C4-2B (cell line): ENCODE data around the gene TOMM70.

Source experiments
- H3K27ac ChIP-seq: fragments of 450-650 bp; 2 replicates; pipeline ENCODE4 v1.5.1; 2017
- ZFX ChIP-seq: fragments of 450-650 bp; IDR thresholded peaks from 2 replicates; pipeline ENCODE4 v1.6.1; 2017
- TF ChIP-seq, protein P1 (sequence below): fragments of 450-650 bp; conservative IDR thresholded peaks from 2 replicates; pipeline ENCODE4 v1.5.1; 2017; ENCODE audit warnings: mild to moderate bottlenecking

Gene TOMM70

DNA sequence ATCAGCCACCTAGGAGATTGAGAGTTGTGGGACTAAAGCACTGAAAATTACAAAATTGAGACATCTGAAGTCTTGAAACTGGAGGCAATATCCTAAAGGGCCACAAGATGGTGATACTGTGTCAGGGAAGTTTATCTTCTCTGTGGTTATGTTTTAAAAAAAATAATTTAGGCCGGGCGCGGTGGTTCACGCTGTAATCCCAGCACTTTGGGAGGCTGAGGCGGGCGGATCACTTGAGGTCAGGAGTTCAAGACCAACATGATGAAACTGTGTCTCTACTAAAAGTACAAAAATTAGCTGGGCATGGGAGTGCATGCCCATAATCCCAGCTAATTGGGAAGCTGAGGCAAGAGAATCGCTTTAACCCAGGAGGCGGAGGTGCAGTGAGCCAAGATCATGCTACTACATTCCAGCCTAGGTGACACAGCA is 84.2 kb downstream of the TOMM70 start:
- no peak overlapping the region for H3K27ac ChIP-seq
- TF ChIP-seq, protein P1, sequence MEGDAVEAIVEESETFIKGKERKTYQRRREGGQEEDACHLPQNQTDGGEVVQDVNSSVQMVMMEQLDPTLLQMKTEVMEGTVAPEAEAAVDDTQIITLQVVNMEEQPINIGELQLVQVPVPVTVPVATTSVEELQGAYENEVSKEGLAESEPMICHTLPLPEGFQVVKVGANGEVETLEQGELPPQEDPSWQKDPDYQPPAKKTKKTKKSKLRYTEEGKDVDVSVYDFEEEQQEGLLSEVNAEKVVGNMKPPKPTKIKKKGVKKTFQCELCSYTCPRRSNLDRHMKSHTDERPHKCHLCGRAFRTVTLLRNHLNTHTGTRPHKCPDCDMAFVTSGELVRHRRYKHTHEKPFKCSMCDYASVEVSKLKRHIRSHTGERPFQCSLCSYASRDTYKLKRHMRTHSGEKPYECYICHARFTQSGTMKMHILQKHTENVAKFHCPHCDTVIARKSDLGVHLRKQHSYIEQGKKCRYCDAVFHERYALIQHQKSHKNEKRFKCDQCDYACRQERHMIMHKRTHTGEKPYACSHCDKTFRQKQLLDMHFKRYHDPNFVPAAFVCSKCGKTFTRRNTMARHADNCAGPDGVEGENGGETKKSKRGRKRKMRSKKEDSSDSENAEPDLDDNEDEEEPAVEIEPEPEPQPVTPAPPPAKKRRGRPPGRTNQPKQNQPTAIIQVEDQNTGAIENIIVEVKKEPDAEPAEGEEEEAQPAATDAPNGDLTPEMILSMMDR, result peak; percentile 78
- TF ChIP-seq ZFX, result no peak
